ENCODE measurements around the gene DHRS7C. TPM values are rescaled to one million over a fixed set of nuclear protein-coding genes. Genes with fewer than 3 reads are reported as not detected.

Gene DHRS7C
- total and polyA plus RNA-seq, 7 donors, result 0.92 TPM; not detected in 6

GRCh38 chr17:9763643-9764042 is 27.7 kb downstream of the DHRS7C start:
- no peak overlapping the region for H3K27ac ChIP-seq
- intact Hi-C loops (cut with DNase I), result no loop called here
- H3K9me3 ChIP-seq, result no peaks in the 10 kb centered on the region
- H3K27me3 ChIP-seq, result peaks cover 0 to 3% (median 0%) of the 10 kb centered on the region in 3 donors
- no peaks in the 10 kb centered on the region for H3K4me1 ChIP-seq
- no peak for TF ChIP-seq EP300 (IDR thresholded peaks at IDR 0.05)
- no peak for TF ChIP-seq CTCF (IDR thresholded peaks at IDR 0.05)
- no peak for DNase-seq
- H3K36me3 ChIP-seq, result no peaks in the 10 kb centered on the region
- WGBS, 2 donors, result 45 to 49% methylated on average over 4 of the region's 4 CpGs
- H3K4me3 ChIP-seq, result no peak overlapping the region

GRCh38 chr17:9760266-9760665 is 31.1 kb downstream of the DHRS7C start:
- TF ChIP-seq EP300 (IDR thresholded peaks at IDR 0.05) (no peak), POLR2A (IDR thresholded peaks at IDR 0.05) (no peak), POLR2AphosphoS5 (IDR thresholded peaks at IDR 0.05) (no peak), CTCF (IDR thresholded peaks at IDR 0.05) (no peak)
- WGBS, 2 donors, result 75 to 76% methylated on average over 1 of the region's 1 CpG
- Histone ChIP-seq H3K36me3 (no peaks in the 10 kb centered on the region), H3K27ac (no peak overlapping the region), H3K4me3 (no peak overlapping the region), H3K4me1 (no peaks in the 10 kb centered on the region), H3K27me3 (peaks cover 0 to 3% (median 0%) of the 10 kb centered on the region in 3 donors), H3K9me3 (no peaks in the 10 kb centered on the region)
- DNase-seq, result no peak
- intact Hi-C loops (cut with DNase I), result no loop called here

- H3K9me3 ChIP-seq, result peaks cover 0 to 3% (median 0%) of the 10 kb centered on the region in 4 donors
- H3K4me3 ChIP-seq, result no peak overlapping the region
- peaks cover 0 to 3% (median 0%) of the 10 kb centered on the region in 3 donors for H3K27me3 ChIP-seq
- no peaks in the 10 kb centered on the region for H3K4me1 ChIP-seq
- 83 to 86% methylated on average over 3 of the region's 3 CpGs for WGBS, 2 donors
- DNase-seq, result no peak
- no peak overlapping the region for H3K27ac ChIP-seq
- no peaks in the 10 kb centered on the region for H3K36me3 ChIP-seq
- intact Hi-C loops (cut with DNase I), result no loop called here
- no peak for TF ChIP-seq POLR2A (IDR thresholded peaks at IDR 0.05)
- TF ChIP-seq CTCF (IDR thresholded peaks at IDR 0.05), result no peak
- TF ChIP-seq EP300 (IDR thresholded peaks at IDR 0.05), result no peak
- no peak for TF ChIP-seq POLR2AphosphoS5 (IDR thresholded peaks at IDR 0.05)
These were observed 36.3 kb downstream of the DHRS7C start for GRCh38 chr17:9755083-9755482.

GRCh38 chr17:9750524-9750923 is 40.9 kb downstream of the DHRS7C start:
- no peaks in the 10 kb centered on the region for H3K4me1 ChIP-seq
- H3K36me3 ChIP-seq, result no peaks in the 10 kb centered on the region
- H3K27me3 ChIP-seq, result no peaks in the 10 kb centered on the region
- no peak overlapping the region for H3K27ac ChIP-seq
- peaks cover 0 to 3% (median 0%) of the 10 kb centered on the region in 4 donors for H3K9me3 ChIP-seq
- no peak overlapping the region for H3K4me3 ChIP-seq
- intact Hi-C loops (cut with DNase I), result no loop called here
- WGBS, 2 donors, result 56 to 77% methylated on average over 9 of the region's 9 CpGs
- DNase-seq, result no peak
- no peak for TF ChIP-seq POLR2AphosphoS5 (IDR thresholded peaks at IDR 0.05)
- TF ChIP-seq EP300 (IDR thresholded peaks at IDR 0.05), result no peak
- no peak for TF ChIP-seq POLR2A (IDR thresholded peaks at IDR 0.05)
- TF ChIP-seq CTCF (IDR thresholded peaks at IDR 0.05), result no peak

GRCh38 chr17:9729735-9730420 is 61.5 kb downstream of the DHRS7C start:
- DNase-seq, result no peak
- Histone ChIP-seq H3K27ac (no peak overlapping the region), H3K4me1 (no peaks in the 10 kb centered on the region), H3K4me3 (no peak overlapping the region), H3K36me3 (no peaks in the 10 kb centered on the region), H3K27me3 (peaks cover 0 to 8% (median 7%) of the 10 kb centered on the region in 3 donors), H3K9me3 (no peaks in the 10 kb centered on the region)
- no peak for TF ChIP-seq POLR2A (IDR thresholded peaks at IDR 0.05)
- no peak for TF ChIP-seq EP300 (IDR thresholded peaks at IDR 0.05)
- no peak for TF ChIP-seq CTCF (IDR thresholded peaks at IDR 0.05)
- TF ChIP-seq POLR2AphosphoS5 (IDR thresholded peaks at IDR 0.05), result no peak
- intact Hi-C loops (cut with DNase I), result loop anchor here (2.0 kb wide), 1 partner anchor 197 kb away; no protein-coding TSS in a partner anchor
- WGBS, 2 donors, result 83 to 91% methylated on average over 11 of the region's 11 CpGs

All from sigmoid colon (tissue), 7 donors.